WTC11 (cell line): ENCODE measurements around the gene KANK3.
"Not testable (repeated sequence)": the region's sequence is repeated elsewhere in the genome, so short reads cannot be mapped to it uniquely, and the experiment has no call there.

Experiments
- ATF6 ChIP-seq: sonication (generic); formaldehyde crosslinking; IDR thresholded peaks from 2 replicates; pipeline ENCODE4 v1.8.1; 2023; ENCODE audit warnings: mild to moderate bottlenecking, missing genetic modification reagents
- CREB1 ChIP-seq: sonication (generic); formaldehyde crosslinking; IDR thresholded peaks from 2 replicates; pipeline ENCODE4 v1.8.0; 2023; ENCODE audit warnings: mild to moderate bottlenecking, missing genetic modification reagents
- CTCF ChIP-seq: fragments of 200-600 bp; IDR thresholded peaks from 2 replicates; pipeline ENCODE4 v1.8.0; 2022; ENCODE audit warnings: antibody characterized with exemption
- IRF1 ChIP-seq: sonication (generic); formaldehyde crosslinking; IDR thresholded peaks from 2 replicates; pipeline ENCODE4 v1.8.0; 2023; ENCODE audit warnings: missing genetic modification reagents
- SP1 ChIP-seq: sonication (generic); formaldehyde crosslinking; conservative IDR thresholded peaks from 2 replicates; pipeline ENCODE4 v1.8.1; 2022; ENCODE audit warnings: missing genetic modification reagents
- STAT6 ChIP-seq: sonication (generic); formaldehyde crosslinking; conservative IDR thresholded peaks from 2 replicates; pipeline ENCODE4 v1.8.1; 2023; ENCODE audit warnings: mild to moderate bottlenecking, low read depth, missing genetic modification reagents, moderate library complexity
- TCF7 ChIP-seq: sonication (generic); formaldehyde crosslinking; IDR thresholded peaks from 2 replicates; pipeline ENCODE4 v1.8.0; 2022; ENCODE audit warnings: mild to moderate bottlenecking, low read depth, missing genetic modification reagents, moderate library complexity
- TP53 ChIP-seq: sonication (generic); formaldehyde crosslinking; IDR thresholded peaks from 2 replicates; pipeline ENCODE4 v1.8.1; 2023; ENCODE audit warnings: mild to moderate bottlenecking, missing genetic modification reagents
- TF ChIP-seq, protein P1 (sequence below): sonication (generic); formaldehyde crosslinking; conservative IDR thresholded peaks from 2 replicates; pipeline ENCODE4 v1.8.1; 2022; ENCODE audit warnings: mild to moderate bottlenecking, missing genetic modification reagents

GRCh38 chr19:8386419-8386818 lies 43.4 kb upstream of the KANK3 start:
- TF ChIP-seq STAT6 (CRISPR knock-in tag); TCF7 (CRISPR knock-in tag); CTCF; TP53; ATF6; CREB1 (CRISPR knock-in tag); SP1 (CRISPR knock-in tag); IRF1 (CRISPR knock-in tag): not testable (repeated sequence)
- TF ChIP-seq, protein P1, sequence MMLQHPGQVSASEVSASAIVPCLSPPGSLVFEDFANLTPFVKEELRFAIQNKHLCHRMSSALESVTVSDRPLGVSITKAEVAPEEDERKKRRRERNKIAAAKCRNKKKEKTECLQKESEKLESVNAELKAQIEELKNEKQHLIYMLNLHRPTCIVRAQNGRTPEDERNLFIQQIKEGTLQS (CRISPR knock-in tag): not testable (repeated sequence)
